Neuron (in vitro differentiated cells): ENCODE data around the gene EBP.

Experiments used
- H2AFZ ChIP-seq: one replicate; pipeline ENCODE4 v1.6.1; 2013; ENCODE audit warnings: low read depth, mild to moderate bottlenecking, inconsistent platforms, low read length, moderate library complexity
- H3K27me3 ChIP-seq: one replicate; pipeline ENCODE4 v1.6.1; 2013; ENCODE audit warnings: low read length; ENCODE audit not compliant: insufficient read depth
- H3K36me3 ChIP-seq: one replicate; pipeline ENCODE4 v1.6.1; 2013; ENCODE audit warnings: low read length; ENCODE audit not compliant: insufficient read depth
- H3K4me1 ChIP-seq: one replicate; pipeline ENCODE4 v1.6.1; 2013; ENCODE audit warnings: low read length; ENCODE audit not compliant: insufficient read depth
- H3K4me3 ChIP-seq: 2 replicates; pipeline ENCODE4 v1.5.1; 2013; ENCODE audit warnings: mild to moderate bottlenecking, low read length, moderate library complexity
- H3K9me3 ChIP-seq: one replicate; pipeline ENCODE4 v1.6.1; 2013; ENCODE audit warnings: low read length

The EBP gene

DNA sequence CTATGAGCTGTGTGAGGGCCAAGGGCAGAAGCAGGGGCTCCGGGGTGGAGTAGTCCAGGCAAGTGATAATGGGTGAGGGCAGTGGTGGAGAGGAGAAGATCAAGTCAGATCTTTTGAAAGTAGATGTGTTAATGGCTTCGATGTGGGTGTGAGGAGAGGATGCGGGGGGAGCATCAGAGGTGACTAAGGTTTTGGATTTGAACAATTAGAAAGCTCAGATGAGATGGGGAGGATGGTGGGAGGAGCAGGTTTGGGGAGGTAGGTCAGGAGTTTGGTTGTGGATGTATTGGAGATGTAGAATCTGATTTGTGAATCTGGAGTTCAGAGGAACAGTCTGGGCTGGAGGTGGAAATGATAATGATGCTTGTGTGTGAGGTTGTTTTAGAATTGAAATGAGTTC is 41.0 kb upstream of the EBP start:
- peaks cover 22% of the 10 kb centered on the region for H3K36me3 ChIP-seq
- no peaks in the 10 kb centered on the region for H3K4me1 ChIP-seq
- H2AFZ ChIP-seq = no peak overlapping the region
- H3K27me3 ChIP-seq = no peaks in the 10 kb centered on the region
- H3K9me3 ChIP-seq = no peaks in the 10 kb centered on the region
- H3K4me3 ChIP-seq = no peak overlapping the region

DNA sequence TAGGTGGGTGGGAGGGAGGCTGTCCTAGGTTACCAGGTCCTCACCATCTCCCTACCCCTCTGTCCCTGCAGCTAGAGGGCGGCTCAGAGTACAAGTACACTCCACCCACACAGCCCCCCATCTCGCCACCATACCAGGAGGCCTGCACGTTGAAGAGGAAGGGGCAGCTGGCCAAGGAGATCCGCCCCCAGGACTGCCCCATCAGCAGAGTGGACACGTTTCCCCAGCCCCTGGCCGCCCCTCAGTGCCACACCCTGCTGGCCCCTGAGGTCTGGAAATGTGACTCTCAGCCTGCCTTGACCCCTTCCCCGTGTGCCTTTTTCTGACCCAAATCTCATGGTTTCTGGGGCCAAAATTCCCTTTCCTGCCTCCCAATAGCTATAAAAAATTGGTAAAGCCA is 39.1 kb upstream of the EBP start:
- no peaks in the 10 kb centered on the region for H3K4me1 ChIP-seq
- H3K36me3 ChIP-seq = peaks cover 22% of the 10 kb centered on the region
- no peaks in the 10 kb centered on the region for H3K9me3 ChIP-seq
- no peaks in the 10 kb centered on the region for H3K27me3 ChIP-seq
- no peak overlapping the region for H2AFZ ChIP-seq
- no peak overlapping the region for H3K4me3 ChIP-seq

- Histone ChIP-seq H3K4me3 (no peak overlapping the region), H3K4me1 (no peaks in the 10 kb centered on the region), H3K36me3 (peaks cover 8% of the 10 kb centered on the region), H2AFZ (no peak overlapping the region), H3K9me3 (no peaks in the 10 kb centered on the region), H3K27me3 (no peaks in the 10 kb centered on the region)
Measured at GRCh38 chrX:48487362-48487798, 34.2 kb upstream of the EBP start.

DNA sequence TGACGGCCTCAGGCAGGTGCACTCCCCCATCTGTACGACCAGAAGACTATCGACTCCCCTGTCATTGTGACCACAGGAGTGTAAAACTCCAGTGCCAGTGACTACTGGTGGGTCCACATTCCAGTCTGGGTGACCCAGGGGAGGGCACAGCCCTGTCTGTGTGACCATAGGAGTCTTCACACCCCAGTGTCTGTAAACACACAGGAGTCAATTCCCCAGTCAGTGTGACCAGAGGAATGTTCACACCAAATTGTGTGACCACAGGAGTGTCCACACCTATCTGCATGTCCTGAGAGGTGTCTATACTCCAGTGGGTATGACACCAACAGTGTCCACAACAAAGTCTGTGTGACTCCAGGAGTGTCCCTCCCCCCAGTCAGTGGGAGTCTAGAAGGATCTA is 33.6 kb upstream of the EBP start:
- peaks cover 3% of the 10 kb centered on the region for H3K36me3 ChIP-seq
- no peaks in the 10 kb centered on the region for H3K4me1 ChIP-seq
- H3K9me3 ChIP-seq = no peaks in the 10 kb centered on the region
- H2AFZ ChIP-seq = no peak overlapping the region
- H3K4me3 ChIP-seq = no peak overlapping the region
- no peaks in the 10 kb centered on the region for H3K27me3 ChIP-seq

DNA sequence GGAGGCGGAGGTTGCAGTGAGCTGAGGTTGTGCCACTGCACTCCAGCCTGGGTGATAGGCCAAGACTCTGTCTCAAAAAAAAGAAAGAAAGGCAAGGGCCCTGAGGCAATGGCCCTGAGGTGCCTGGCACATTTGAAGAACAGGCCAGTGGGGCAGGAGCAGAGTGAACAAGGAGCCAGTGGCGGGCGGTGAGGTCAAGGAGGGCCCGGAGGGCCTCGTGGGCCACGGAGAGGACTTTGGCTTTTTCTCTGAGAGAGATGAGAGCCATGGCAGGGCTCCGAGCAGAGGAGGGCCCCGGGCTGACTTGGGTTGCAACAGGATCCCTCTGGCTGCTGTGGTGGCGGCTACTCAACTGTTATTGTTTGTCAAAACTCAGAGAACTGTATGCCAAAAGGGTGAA is 32.3 kb upstream of the EBP start:
- H3K36me3 ChIP-seq = no peaks in the 10 kb centered on the region
- H3K9me3 ChIP-seq = no peaks in the 10 kb centered on the region
- no peak overlapping the region for H3K4me3 ChIP-seq
- H3K27me3 ChIP-seq = no peaks in the 10 kb centered on the region
- H2AFZ ChIP-seq = no peak overlapping the region
- H3K4me1 ChIP-seq = no peaks in the 10 kb centered on the region

DNA sequence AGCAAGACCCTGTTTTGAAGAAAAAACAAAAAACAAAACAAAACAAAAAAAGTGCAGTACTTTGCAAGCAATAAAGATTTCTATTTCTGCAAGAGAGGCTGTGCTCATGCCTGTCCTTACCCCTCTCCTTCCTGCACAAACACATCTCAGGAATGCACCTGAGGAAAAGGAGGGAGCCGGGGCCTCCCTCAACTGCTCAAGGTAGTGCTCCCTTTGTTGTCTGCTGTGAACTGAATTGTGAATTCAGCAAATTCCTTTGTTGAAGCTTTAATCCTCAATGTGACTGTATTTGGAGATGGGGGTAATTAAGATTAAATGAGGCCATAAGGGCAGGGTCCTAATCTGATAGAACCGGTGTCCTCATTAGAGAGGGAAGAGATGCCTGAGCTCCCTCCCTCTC is 31.7 kb upstream of the EBP start:
- Histone ChIP-seq H3K4me3 (no peak overlapping the region), H3K36me3 (no peaks in the 10 kb centered on the region), H3K27me3 (no peaks in the 10 kb centered on the region), H3K4me1 (no peaks in the 10 kb centered on the region), H3K9me3 (no peaks in the 10 kb centered on the region), H2AFZ (no peak overlapping the region)

GRCh38 chrX:48490661-48491060 is 30.9 kb upstream of the EBP start:
- Histone ChIP-seq H3K4me1 (no peaks in the 10 kb centered on the region), H3K36me3 (no peaks in the 10 kb centered on the region), H3K9me3 (no peaks in the 10 kb centered on the region), H2AFZ (no peak overlapping the region), H3K4me3 (no peak overlapping the region), H3K27me3 (no peaks in the 10 kb centered on the region)

DNA sequence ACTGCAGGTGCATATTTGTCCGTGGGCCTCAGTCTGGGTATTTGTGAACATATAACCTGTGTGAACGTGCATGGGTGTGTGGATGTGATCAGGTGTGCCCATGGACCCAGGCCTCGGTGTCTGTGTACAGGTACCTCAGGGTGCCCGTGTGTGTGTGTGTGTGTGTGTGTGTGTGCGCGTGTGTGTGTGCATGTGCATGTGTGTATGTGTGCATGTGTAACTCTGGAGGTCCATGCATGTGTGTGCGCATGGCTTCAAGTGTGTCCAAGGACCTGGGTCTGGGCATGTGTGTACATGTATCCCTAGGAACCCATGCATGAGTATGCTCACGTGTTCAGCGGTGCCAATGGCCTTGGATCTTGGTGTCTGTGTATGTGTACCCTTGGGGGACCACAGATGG is 29.8 kb upstream of the EBP start:
- H3K4me3 ChIP-seq = no peak overlapping the region
- H3K36me3 ChIP-seq = no peaks in the 10 kb centered on the region
- no peaks in the 10 kb centered on the region for H3K9me3 ChIP-seq
- no peaks in the 10 kb centered on the region for H3K4me1 ChIP-seq
- H2AFZ ChIP-seq = no peak overlapping the region
- H3K27me3 ChIP-seq = no peaks in the 10 kb centered on the region

GRCh38 chrX:48492293-48492910 is 29.2 kb upstream of the EBP start:
- Histone ChIP-seq H2AFZ (no peak overlapping the region), H3K4me3 (no peak overlapping the region), H3K4me1 (no peaks in the 10 kb centered on the region)

DNA sequence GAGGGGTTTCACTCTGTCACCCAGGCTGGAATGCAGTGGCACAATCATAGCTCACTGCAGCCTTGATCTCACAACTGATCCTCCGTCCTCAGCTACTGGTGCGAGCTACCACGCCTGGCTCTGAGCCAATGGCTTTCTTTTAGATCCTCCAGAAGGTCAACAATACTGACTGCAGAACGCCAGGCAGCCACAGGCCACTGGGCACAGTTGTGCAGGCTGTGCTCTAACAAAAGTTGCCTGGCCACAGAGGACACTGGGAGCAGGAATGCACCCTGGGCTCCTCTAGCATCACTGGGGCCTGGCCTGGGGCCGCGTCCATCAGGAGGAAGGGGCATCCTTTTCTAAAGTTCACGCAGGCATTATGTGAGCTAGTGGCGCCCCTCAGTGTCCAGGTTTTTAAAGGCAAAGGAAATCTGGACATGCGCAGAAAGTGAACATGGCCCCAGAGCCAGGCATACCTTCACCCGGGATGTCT is 27.7 kb upstream of the EBP start:
- Histone ChIP-seq H3K36me3 (no peaks in the 10 kb centered on the region), H3K27me3 (no peaks in the 10 kb centered on the region), H2AFZ (no peak overlapping the region), H3K9me3 (no peaks in the 10 kb centered on the region), H3K4me1 (no peaks in the 10 kb centered on the region), H3K4me3 (no peak overlapping the region)

More at GRCh38 chrX:48492293-48492910, 29.2 kb upstream of the EBP start:
- Histone ChIP-seq H3K27me3 (no peaks in the 10 kb centered on the region), H3K9me3 (no peaks in the 10 kb centered on the region), H3K36me3 (no peaks in the 10 kb centered on the region)

- H2AFZ ChIP-seq = no peak overlapping the region
- H3K9me3 ChIP-seq = no peaks in the 10 kb centered on the region
- H3K36me3 ChIP-seq = no peaks in the 10 kb centered on the region
- H3K27me3 ChIP-seq = no peaks in the 10 kb centered on the region
- H3K4me1 ChIP-seq = no peaks in the 10 kb centered on the region
- H3K4me3 ChIP-seq = no peak overlapping the region
Measured at GRCh38 chrX:48496660-48497059, 24.9 kb upstream of the EBP start.

DNA sequence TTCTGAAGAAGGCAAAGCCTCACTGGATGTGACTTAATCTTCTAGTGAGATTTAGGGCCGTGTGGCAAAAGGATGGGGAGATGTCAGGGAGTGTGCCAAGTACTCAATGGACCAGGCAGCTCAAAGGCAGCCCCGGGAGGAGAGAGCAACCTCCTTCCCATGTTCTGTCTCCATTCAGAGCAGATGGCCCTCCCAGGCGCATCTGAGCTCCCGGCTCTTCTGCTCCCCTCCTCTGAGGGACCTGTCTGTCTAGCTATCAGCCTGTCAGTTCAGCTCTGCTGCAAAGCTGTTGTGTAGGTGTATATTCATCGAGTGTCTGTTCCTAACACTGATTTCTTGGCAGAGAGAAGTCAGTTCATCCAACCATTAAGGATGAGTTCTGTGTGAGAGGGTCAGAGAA is 23.7 kb upstream of the EBP start:
- Histone ChIP-seq H3K4me3 (no peak overlapping the region), H3K27me3 (no peaks in the 10 kb centered on the region), H2AFZ (no peak overlapping the region), H3K4me1 (no peaks in the 10 kb centered on the region), H3K9me3 (no peaks in the 10 kb centered on the region), H3K36me3 (no peaks in the 10 kb centered on the region)

GRCh38 chrX:48498374-48498809 is 23.2 kb upstream of the EBP start:
- no peak overlapping the region for H3K4me3 ChIP-seq
- H3K4me1 ChIP-seq = no peaks in the 10 kb centered on the region
- no peaks in the 10 kb centered on the region for H3K27me3 ChIP-seq
- H3K9me3 ChIP-seq = no peaks in the 10 kb centered on the region
- H3K36me3 ChIP-seq = no peaks in the 10 kb centered on the region
- H2AFZ ChIP-seq = no peak overlapping the region

- H3K4me1 ChIP-seq = no peaks in the 10 kb centered on the region
- no peaks in the 10 kb centered on the region for H3K36me3 ChIP-seq
- no peak overlapping the region for H3K4me3 ChIP-seq
- H2AFZ ChIP-seq = no peak overlapping the region
- H3K27me3 ChIP-seq = no peaks in the 10 kb centered on the region
- H3K9me3 ChIP-seq = no peaks in the 10 kb centered on the region
Measured at GRCh38 chrX:48504261-48504660, 17.3 kb upstream of the EBP start.
